ENCODE results near the gene SPOP. TPM values are rescaled to one million over a fixed set of nuclear protein-coding genes. Genes with fewer than 3 reads are reported as not detected.
A peak's percentile ranks its signal among the peaks of the same experiment; 100 is the strongest.

The SPOP gene
- total and polyA plus RNA-seq, 2 of the 4 experiments (the other 2 are of a cell fraction): 24.9 to 47.5 TPM

DNA sequence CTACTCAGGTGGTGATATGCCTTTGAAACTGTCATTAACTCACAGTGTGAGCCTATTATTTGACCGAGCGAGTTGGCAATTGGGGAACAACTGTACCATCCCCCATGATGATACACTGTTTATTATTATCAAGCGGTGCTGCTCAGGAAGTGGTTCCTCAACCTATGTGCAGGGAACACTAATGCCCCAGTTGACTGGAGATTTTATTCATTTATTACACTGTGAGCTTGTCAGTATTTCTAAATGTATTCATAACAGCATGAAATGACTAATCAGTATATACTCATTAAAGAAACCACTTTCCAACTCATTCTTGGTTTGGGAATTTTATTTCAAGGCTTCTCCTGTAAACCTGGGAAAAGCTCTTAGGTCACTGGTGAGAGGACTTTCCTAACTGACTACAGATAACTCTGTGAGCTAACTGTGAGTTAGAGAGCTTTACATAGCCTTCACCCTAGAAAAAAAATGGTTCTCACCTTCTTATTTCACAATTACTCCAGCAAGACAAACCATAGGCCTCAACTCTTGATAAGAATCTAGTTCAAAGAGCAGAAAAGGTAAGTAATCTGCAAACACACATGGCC, 59.8 kb downstream of the SPOP start:
- no peak overlapping the region for H3K56ac ChIP-seq (ENCODE audit: extremely low read depth, insufficient read depth, low read length)
- H4K8ac ChIP-seq (ENCODE audit: low read depth in 2 of 2, low read length in 2 of 2): no peak overlapping the region
- H3K4me2 ChIP-seq (ENCODE audit: low read depth, low read length): no peak overlapping the region
- H3K36me3 ChIP-seq (ENCODE audit: control insufficient read depth, insufficient read depth, low read length): peaks cover 31% of the 10 kb centered on the region
- H3K9me3 ChIP-seq (ENCODE audit: control insufficient read depth, insufficient read depth, low read length): no peaks in the 10 kb centered on the region
- no peak overlapping the region for H2BK20ac ChIP-seq (ENCODE audit: low read depth, low read length)
- dilution Hi-C loops (cut with HindIII; ENCODE audit: low sequenced_read_pairs, unreplicated experiment) (no loop called here), intact Hi-C loops (cut with micrococcal nuclease) (no loop called here), in situ Hi-C loops (cut with MboI; ENCODE audit: low sequenced_read_pairs) (no loop called here)
- no peak overlapping the region for H4K5ac ChIP-seq (ENCODE audit: low read depth, low read length)
- no peaks in the 10 kb centered on the region for H3K27me3 ChIP-seq (ENCODE audit: control insufficient read depth, insufficient read depth, low read length)
- H2AK5ac ChIP-seq (ENCODE audit: low read depth, low read length): no peak overlapping the region
- CTCF ChIA-PET: no interaction called here
- BruUV-seq (replicated peaks): no TSS peak
- no peak overlapping the region for H3K9ac ChIP-seq (ENCODE audit: low read depth, low read length)
- TF ChIP-seq SMC3 (IDR thresholded peaks at IDR 0.05; ENCODE audit: low read depth, low read length) (no peak), FOS (IDR thresholded peaks at IDR 0.05; ENCODE audit: low read depth, low read length) (0 out of 2 replicates have a peak, but pooled peaks have one; percentile 2), CEBPB (IDR thresholded peaks at IDR 0.05; ENCODE audit: low read depth, low read length) (peak; percentile 35; the same call in 1 of the 2 replicates)
- H3K9me1 ChIP-seq (ENCODE audit: insufficient read depth, low read length): peaks cover 9% of the 10 kb centered on the region
- H3K18ac ChIP-seq (ENCODE audit: low read depth, low read length): no peak overlapping the region
- ATAC-seq (ENCODE audit: low read depth) (peak; percentile 64), DNase-seq (peak; percentile 77)
- no peak overlapping the region for H3K4ac ChIP-seq (ENCODE audit: low read depth, low read length)
- H2BK5ac ChIP-seq (ENCODE audit: low read depth, low read length, poor library complexity, severe bottlenecking): peak overlapping the region; percentile 31
- H3K14ac ChIP-seq (replicated peaks; ENCODE audit: low read depth, low read length): no peak overlapping the region
- no peak overlapping the region for H3K23ac ChIP-seq (ENCODE audit: low read depth, low read length)
- peaks cover 11% of the 10 kb centered on the region; the same call in 1 of the 2 replicates for H4K20me1 ChIP-seq (ENCODE audit: insufficient read depth, low read length)
- POLR2A ChIA-PET (ENCODE audit: unreplicated experiment): no interaction called here
- no peak overlapping the region for H3K4me3 ChIP-seq (ENCODE audit: insufficient read depth, low read depth, low read length)
- H4K91ac ChIP-seq (ENCODE audit: insufficient read depth, low read depth, low read length): no peak overlapping the region
- peaks cover 19 to 49% of the 10 kb centered on the region in 2 experiments for H3K79me1 ChIP-seq (ENCODE audit: low read depth in 1 of 2, low read length in 2 of 2)
- no peak overlapping the region for H2AK9ac ChIP-seq (replicated peaks; ENCODE audit: low read depth, low read length, poor library complexity)
- no peak overlapping the region for H2BK120ac ChIP-seq (ENCODE audit: low read depth, low read length)
- H2BK15ac ChIP-seq (ENCODE audit: low read depth, low read length): no peak overlapping the region
- WGBS, 2 experiments (ENCODE audit: extremely low coverage in 2 of 2, insufficient read length in 1 of 2): no CpG with 5 or more reads among the region's 3 CpGs
- H3K4me1 ChIP-seq (ENCODE audit: control insufficient read depth, insufficient read depth, low read length): peaks cover 6% of the 10 kb centered on the region; the same call in 1 of the 2 replicates
- no peak overlapping the region for H2AFZ ChIP-seq (replicated peaks; ENCODE audit: low read length, poor library complexity)
- no peak overlapping the region for H3K27ac ChIP-seq (ENCODE audit: insufficient read depth, low read length)
